B cell (primary cell): ENCODE measurements around the gene NR6A1. TPM values are rescaled to one million over a fixed set of nuclear protein-coding genes. Genes with fewer than 3 reads are reported as not detected.

Experiments used
- ATAC-seq: fragments of 200-7000 bp; cut with Tn5 transposase; one replicate; pipeline ENCODE4 v1.10.0; 2021; ENCODE audit warnings: low read depth, mild to moderate bottlenecking, moderate number of reproducible peaks, moderate library complexity
- CTCF ChIA-PET: fragments of 350-600 bp; sonication (Branson Sonifier 250); formaldehyde crosslinking; loops from one replicate; lab custom pipeline; 2021; ENCODE audit warnings: antibody characterized with exemption, inconsistent platforms; lab: Charles Lee
- POLR2A ChIA-PET: fragments of 350-600 bp; sonication (Branson Sonifier 250); formaldehyde crosslinking; loops from one replicate; lab custom pipeline; 2021; ENCODE audit warnings: antibody characterized with exemption; lab: Charles Lee
- DNase-seq: peaks from one replicate; pipeline ENCODE4 v3.0.0; 2013
- H2AFZ ChIP-seq: 2 replicates; pipeline ENCODE4 v1.6.1; 2012; ENCODE audit warnings: mild to moderate bottlenecking, low read depth, low read length; ENCODE audit not compliant: insufficient read depth, poor library complexity, severe bottlenecking
- H3K27ac ChIP-seq, 2 donors: 1 replicate in 1 of 2; 2 replicates in 1 of 2; pipeline ENCODE4 v1.5.1; 2012 to 2013; ENCODE audit warnings: low read length in 2 of 2, mild to moderate bottlenecking in 2 of 2, moderate library complexity in 1 of 2
- H3K27me3 ChIP-seq, 4 experiments: fragments of 200-600 bp in 1 of 4; sonication (generic) in 1 of 4; replicated peaks in 1 of 4; 1 replicate in 2 of 4; 2 replicates in 2 of 4; pipeline versions ENCODE4 v1.6.1 to v1.7.0; 2013 to 2016; ENCODE audit warnings: low read length in 3 of 4, mild to moderate bottlenecking in 2 of 4, mixed read lengths in 1 of 4, moderate library complexity in 1 of 4; ENCODE audit not compliant: insufficient read depth in 4 of 4, control insufficient read depth in 3 of 4; ENCODE audit errors: control extremely low read depth in 1 of 4
- H3K36me3 ChIP-seq, 2 experiments: replicated peaks in 1 of 2; 1 replicate in 1 of 2; 2 replicates in 1 of 2; pipeline versions ENCODE4 v1.6.1 to v1.7.1; 2013; ENCODE audit warnings: low read length in 1 of 2; ENCODE audit not compliant: insufficient read depth in 2 of 2, control insufficient read depth in 1 of 2; ENCODE audit errors: control extremely low read depth in 1 of 2, extremely low read depth in 1 of 2
- H3K4me1 ChIP-seq, 2 donors: fragments of 200-600 bp in 1 of 2; sonication (generic) in 1 of 2; 1 replicate in 1 of 2; 2 replicates in 1 of 2; pipeline versions ENCODE4 v1.5.1 to v1.6.1; 2013 to 2017; ENCODE audit warnings: low read length in 2 of 2; ENCODE audit not compliant: control insufficient read depth in 2 of 2, insufficient read depth in 2 of 2
- H3K4me2 ChIP-seq: replicated peaks from 2 replicates; pipeline ENCODE3; 2012; ENCODE audit warnings: mild to moderate bottlenecking, low read depth, low read length; ENCODE audit not compliant: poor library complexity, severe bottlenecking
- H3K4me3 ChIP-seq, 5 experiments: fragments of 200-600 bp in 1 of 5; sonication (generic) in 1 of 5; 1 replicate in 3 of 5; 2 replicates in 2 of 5; pipeline versions ENCODE4 v1.5.1 to v1.7.0; 2011 to 2016; ENCODE audit warnings: low read length in 4 of 5, mild to moderate bottlenecking in 4 of 5, low read depth in 2 of 5, control low read depth in 1 of 5, moderate library complexity in 1 of 5; ENCODE audit not compliant: insufficient read depth in 1 of 5; ENCODE audit errors: control extremely low read depth in 1 of 5, extremely low read depth in 1 of 5
- H3K79me2 ChIP-seq: fragments of 200-600 bp; sonication (generic); one replicate; pipeline ENCODE4 v1.6.0; 2016; ENCODE audit warnings: low read length; ENCODE audit not compliant: control insufficient read depth, insufficient read depth
- H3K9ac ChIP-seq: fragments of 200-600 bp; sonication (generic); 2 replicates; pipeline ENCODE4 v1.6.1; 2017; ENCODE audit warnings: mild to moderate bottlenecking, low read length, moderate library complexity
- H3K9me3 ChIP-seq, 3 donors: one replicate each; pipeline versions ENCODE4 v1.6.1 to v1.7.1; 2013; ENCODE audit warnings: low read length in 2 of 3; ENCODE audit not compliant: control insufficient read depth in 2 of 3, insufficient read depth in 1 of 3; ENCODE audit errors: control extremely low read depth in 1 of 3
- H4K20me1 ChIP-seq: 2 replicates; pipeline ENCODE4 v1.6.0; 2012; ENCODE audit warnings: mild to moderate bottlenecking, low read length; ENCODE audit not compliant: insufficient read depth, control insufficient read depth, poor library complexity, severe bottlenecking
- H3K27ac Mint-ChIP-seq: one replicate; pipeline ENCODE4 v1.8.0; 2021; ENCODE audit warnings: mixed read lengths
- H3K27me3 Mint-ChIP-seq: one replicate; pipeline ENCODE4 v1.8.0; 2021; ENCODE audit warnings: mixed read lengths
- H3K4me1 Mint-ChIP-seq: one replicate; pipeline ENCODE4 v1.8.0; 2021; ENCODE audit warnings: mixed read lengths
- H3K4me3 Mint-ChIP-seq: one replicate; pipeline ENCODE4 v1.8.0; 2021; ENCODE audit warnings: mixed read lengths
- H3K9me3 Mint-ChIP-seq: one replicate; pipeline ENCODE4 v1.8.0; 2022; ENCODE audit warnings: mixed read lengths; ENCODE audit not compliant: insufficient read depth
- EZH2 ChIP-seq: IDR thresholded peaks from 2 replicates; pipeline ENCODE4 v1.6.1; 2012; ENCODE audit warnings: borderline replicate concordance, low read depth, mild to moderate bottlenecking, moderate library complexity, low read length; ENCODE audit not compliant: insufficient read depth, poor library complexity, severe bottlenecking
- WGBS: methylation state at CpG from one replicate; pipeline ENCODE4 v1.1.5; 2013; ENCODE audit warnings: missing lambda C conversion rate; ENCODE audit not compliant: insufficient coverage; 5-methylcytosine and 5-hydroxymethylcytosine counted together
- intact Hi-C: fragments of 100-400 bp; cut with micrococcal nuclease; formaldehyde crosslinking; loops from one replicate; pipeline ENCODE4 v1.10.0; 2022
- polyA plus RNA-seq: library from polyadenylated mRNA; depleted of rRNA; stranded (reverse); fragments of >200 nt; gene quantifications from 2 replicates; pipeline ENCODE4 v1.2.3, GENCODE V29; 2012
- total RNA-seq, 2 donors: library from RNA; stranded (reverse); fragments of 120-200 nt in 1 of 2; gene quantifications; 1 replicate in 1 of 2; 2 replicates in 1 of 2; pipeline versions ENCODE4 v1.2.3 to v1.2.4, GENCODE V29; 2013 to 2022
- TF ChIP-seq, protein P1 (sequence below): fragments of 200-600 bp; IDR thresholded peaks from one replicate; pipeline ENCODE4 v1.8.0; 2022; ENCODE audit warnings: antibody characterized with exemption, mild to moderate bottlenecking

NR6A1 gene
- total and polyA plus RNA-seq, 2 donors (not counting 1 experiment from before 2014, with no cell fraction given), result 0.09 to 0.67 TPM

DNA sequence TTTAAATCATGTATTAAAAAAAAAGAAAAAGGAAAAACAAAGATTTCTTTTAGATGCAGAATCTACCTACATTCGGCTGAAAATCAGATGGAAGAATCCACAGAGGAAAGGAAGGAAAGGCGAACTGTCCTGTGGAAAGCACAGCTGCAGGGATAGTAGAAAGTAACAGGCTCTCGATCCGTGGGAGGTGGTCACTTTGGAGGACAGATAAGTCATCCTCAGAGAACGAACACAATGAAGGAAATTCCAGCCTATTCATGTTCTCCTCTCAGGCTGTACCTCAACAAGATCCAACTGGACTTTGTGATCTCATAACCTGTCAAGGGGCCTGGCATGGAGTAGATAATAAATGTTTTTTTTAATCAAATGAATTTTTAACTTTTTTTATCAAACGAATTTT is 72.8 kb downstream of the NR6A1 start:
- ATAC-seq, result no peak
- no peaks in the 10 kb centered on the region for H3K27me3 Mint-ChIP-seq
- H3K9me3 ChIP-seq, result no peaks in the 10 kb centered on the region
- H3K4me2 ChIP-seq, result no peak overlapping the region
- no peak overlapping the region for H2AFZ ChIP-seq
- H3K27me3 ChIP-seq, result no peaks in the 10 kb centered on the region
- H3K27ac Mint-ChIP-seq, result no peak overlapping the region
- no peak overlapping the region for H3K4me3 ChIP-seq
- H3K4me1 ChIP-seq, result no peaks in the 10 kb centered on the region
- 73% methylated on average over 5 of the region's 6 CpGs for WGBS
- no peaks in the 10 kb centered on the region for H3K4me1 Mint-ChIP-seq
- ChIA-PET POLR2A (no interaction called here), CTCF (interaction anchor here (3.4 kb wide), 1 partner anchor 14 kb away, joined by 12 read pairs; no protein-coding TSS in a partner anchor)
- no peak overlapping the region for H3K4me3 Mint-ChIP-seq
- H3K27ac ChIP-seq, result no peak overlapping the region
- no peak for TF ChIP-seq EZH2
- TF ChIP-seq, protein P1, sequence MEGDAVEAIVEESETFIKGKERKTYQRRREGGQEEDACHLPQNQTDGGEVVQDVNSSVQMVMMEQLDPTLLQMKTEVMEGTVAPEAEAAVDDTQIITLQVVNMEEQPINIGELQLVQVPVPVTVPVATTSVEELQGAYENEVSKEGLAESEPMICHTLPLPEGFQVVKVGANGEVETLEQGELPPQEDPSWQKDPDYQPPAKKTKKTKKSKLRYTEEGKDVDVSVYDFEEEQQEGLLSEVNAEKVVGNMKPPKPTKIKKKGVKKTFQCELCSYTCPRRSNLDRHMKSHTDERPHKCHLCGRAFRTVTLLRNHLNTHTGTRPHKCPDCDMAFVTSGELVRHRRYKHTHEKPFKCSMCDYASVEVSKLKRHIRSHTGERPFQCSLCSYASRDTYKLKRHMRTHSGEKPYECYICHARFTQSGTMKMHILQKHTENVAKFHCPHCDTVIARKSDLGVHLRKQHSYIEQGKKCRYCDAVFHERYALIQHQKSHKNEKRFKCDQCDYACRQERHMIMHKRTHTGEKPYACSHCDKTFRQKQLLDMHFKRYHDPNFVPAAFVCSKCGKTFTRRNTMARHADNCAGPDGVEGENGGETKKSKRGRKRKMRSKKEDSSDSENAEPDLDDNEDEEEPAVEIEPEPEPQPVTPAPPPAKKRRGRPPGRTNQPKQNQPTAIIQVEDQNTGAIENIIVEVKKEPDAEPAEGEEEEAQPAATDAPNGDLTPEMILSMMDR, result no peak
- H3K9ac ChIP-seq, result no peak overlapping the region
- H3K79me2 ChIP-seq, result no peaks in the 10 kb centered on the region
- no peak for DNase-seq
- no peaks in the 10 kb centered on the region for H3K9me3 Mint-ChIP-seq
- H4K20me1 ChIP-seq, result no peaks in the 10 kb centered on the region
- intact Hi-C loops, result no loop called here
- no peaks in the 10 kb centered on the region for H3K36me3 ChIP-seq

DNA sequence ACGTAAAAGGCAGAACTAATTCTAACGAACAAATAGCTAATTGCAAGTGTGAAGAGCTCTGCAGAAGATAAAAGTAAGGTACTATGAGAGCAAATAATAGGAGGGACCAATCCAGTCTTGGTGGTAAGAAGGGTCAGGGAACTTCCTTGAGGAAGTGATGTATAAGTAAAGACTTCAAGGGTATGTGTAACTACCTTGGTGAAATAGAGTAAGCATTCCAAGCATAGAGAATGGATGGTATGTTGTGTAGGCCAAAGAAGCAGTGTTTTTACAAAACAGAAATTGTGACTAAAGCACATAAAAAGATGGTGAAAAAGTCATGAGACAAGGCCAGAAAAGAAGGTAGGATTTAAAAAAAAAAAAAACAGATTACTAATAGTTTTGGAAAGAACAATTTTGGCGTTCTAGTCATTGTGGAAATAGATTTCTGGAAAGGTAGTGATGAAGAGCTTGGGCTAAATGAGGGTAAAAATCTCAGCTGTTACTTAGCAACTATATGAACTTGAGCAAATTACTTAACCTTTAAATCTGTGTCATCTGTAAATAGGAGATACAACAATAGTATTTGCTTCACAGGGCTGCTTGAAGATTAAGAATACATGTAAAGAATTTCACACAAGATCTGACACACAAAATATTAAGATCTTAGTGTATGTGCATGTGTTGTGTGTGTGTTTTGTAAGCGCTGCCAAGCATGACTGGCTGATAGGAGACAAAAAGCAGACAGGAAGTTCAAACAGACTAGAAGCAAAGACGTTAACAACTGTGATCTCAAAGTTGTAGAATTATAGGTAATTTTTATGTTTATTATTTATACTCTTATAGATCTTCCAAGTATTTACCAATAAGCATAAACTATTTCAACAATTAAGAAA is 73.5 kb downstream of the NR6A1 start:
- Mint-ChIP-seq H3K27ac (no peak overlapping the region), H3K4me3 (no peak overlapping the region), H3K4me1 (no peaks in the 10 kb centered on the region), H3K9me3 (no peaks in the 10 kb centered on the region), H3K27me3 (no peaks in the 10 kb centered on the region)
- DNase-seq, result no peak
- CTCF ChIA-PET, result interaction anchor here (3.4 kb wide), 1 partner anchor 14 kb away, joined by 12 read pairs; no protein-coding TSS in a partner anchor
- H3K4me3 ChIP-seq, result no peak overlapping the region
- TF ChIP-seq EZH2, result no peak
- TF ChIP-seq, protein P1, result no peak
- POLR2A ChIA-PET, result no interaction called here
- no peaks in the 10 kb centered on the region for H3K27me3 ChIP-seq
- H3K9me3 ChIP-seq, result no peaks in the 10 kb centered on the region
- no peak for ATAC-seq
- no peak overlapping the region for H2AFZ ChIP-seq
- no peaks in the 10 kb centered on the region for H3K4me1 ChIP-seq
- no peaks in the 10 kb centered on the region for H4K20me1 ChIP-seq
- H3K79me2 ChIP-seq, result no peaks in the 10 kb centered on the region
- no peak overlapping the region for H3K27ac ChIP-seq
- H3K9ac ChIP-seq, result no peak overlapping the region
- H3K36me3 ChIP-seq, result no peaks in the 10 kb centered on the region
- 100% methylated on average over 3 of the region's 5 CpGs for WGBS
- no peak overlapping the region for H3K4me2 ChIP-seq
- intact Hi-C loops, result no loop called here
